ENCODE results near the gene PLD5. TPM values are rescaled to one million over a fixed set of nuclear protein-coding genes. Genes with fewer than 3 reads are reported as not detected.

The PLD5 gene
- total RNA-seq, 1 experiment from 2014 or later, result not detected

DNA sequence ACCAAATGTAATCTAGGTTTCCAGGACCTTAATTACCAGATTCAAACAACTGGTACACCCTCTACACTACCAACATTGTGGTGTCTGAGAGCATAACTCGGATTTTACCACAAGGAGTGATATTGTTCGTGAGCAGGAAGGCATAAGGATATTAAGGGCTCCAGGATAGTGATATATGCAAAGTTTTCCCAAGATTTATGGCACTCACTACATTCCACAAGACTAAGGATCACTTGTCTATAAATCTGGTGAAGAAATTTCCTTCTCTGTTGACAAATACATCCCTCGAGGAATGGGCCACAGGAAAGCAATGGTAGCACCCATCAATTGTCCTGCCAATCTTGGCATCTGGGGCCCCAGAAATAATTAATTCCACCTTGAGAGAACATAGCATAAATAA, 43.1 kb upstream of the PLD5 start:
- no peak for ATAC-seq
- Histone ChIP-seq H3F3A (ENCODE audit: low read length, unreplicated experiment) (no peaks in the 10 kb centered on the region), H3K36me3 (ENCODE audit: low read depth, low read length) (no peaks in the 10 kb centered on the region), H3K4me3 (ENCODE audit: low read length) (no peak overlapping the region), H3K9ac (ENCODE audit: low read length) (no peak overlapping the region), H3K9me2 (replicated peaks; ENCODE audit: low read length) (no peaks in the 10 kb centered on the region), H3K27ac (ENCODE audit: low read length) (no peak overlapping the region), H3K4me1 (ENCODE audit: insufficient read depth, low read length) (no peaks in the 10 kb centered on the region), H3K4me2 (ENCODE audit: low read length) (no peak overlapping the region), H3K79me2 (ENCODE audit: low read length) (no peaks in the 10 kb centered on the region), H4K20me1 (ENCODE audit: low read length) (no peaks in the 10 kb centered on the region), H3K9me3 (ENCODE audit: low read length) (no peaks in the 10 kb centered on the region), H3K27me3 (ENCODE audit: low read length) (no peaks in the 10 kb centered on the region), H2AFZ (ENCODE audit: low read length) (no peak overlapping the region)
- no peak for DNase-seq
- no TSS peak for BruUV-seq (replicated peaks)
- intact Hi-C loops (cut with micrococcal nuclease), result no loop called here
- ChIA-PET POLR2A (ENCODE audit: unreplicated experiment) (no interaction called here), CTCF (no interaction called here)
- TF ChIP-seq, protein P1, sequence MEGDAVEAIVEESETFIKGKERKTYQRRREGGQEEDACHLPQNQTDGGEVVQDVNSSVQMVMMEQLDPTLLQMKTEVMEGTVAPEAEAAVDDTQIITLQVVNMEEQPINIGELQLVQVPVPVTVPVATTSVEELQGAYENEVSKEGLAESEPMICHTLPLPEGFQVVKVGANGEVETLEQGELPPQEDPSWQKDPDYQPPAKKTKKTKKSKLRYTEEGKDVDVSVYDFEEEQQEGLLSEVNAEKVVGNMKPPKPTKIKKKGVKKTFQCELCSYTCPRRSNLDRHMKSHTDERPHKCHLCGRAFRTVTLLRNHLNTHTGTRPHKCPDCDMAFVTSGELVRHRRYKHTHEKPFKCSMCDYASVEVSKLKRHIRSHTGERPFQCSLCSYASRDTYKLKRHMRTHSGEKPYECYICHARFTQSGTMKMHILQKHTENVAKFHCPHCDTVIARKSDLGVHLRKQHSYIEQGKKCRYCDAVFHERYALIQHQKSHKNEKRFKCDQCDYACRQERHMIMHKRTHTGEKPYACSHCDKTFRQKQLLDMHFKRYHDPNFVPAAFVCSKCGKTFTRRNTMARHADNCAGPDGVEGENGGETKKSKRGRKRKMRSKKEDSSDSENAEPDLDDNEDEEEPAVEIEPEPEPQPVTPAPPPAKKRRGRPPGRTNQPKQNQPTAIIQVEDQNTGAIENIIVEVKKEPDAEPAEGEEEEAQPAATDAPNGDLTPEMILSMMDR (conservative IDR thresholded peaks at IDR 0.05; ENCODE audit: low read depth, low read length), result no peak
- TF ChIP-seq EZH2phosphoT487 (IDR thresholded peaks at IDR 0.05; ENCODE audit: borderline replicate concordance, low read length) (no peak), EZH2 (IDR thresholded peaks at IDR 0.05; ENCODE audit: low read length, unreplicated experiment) (no peak)

DNA sequence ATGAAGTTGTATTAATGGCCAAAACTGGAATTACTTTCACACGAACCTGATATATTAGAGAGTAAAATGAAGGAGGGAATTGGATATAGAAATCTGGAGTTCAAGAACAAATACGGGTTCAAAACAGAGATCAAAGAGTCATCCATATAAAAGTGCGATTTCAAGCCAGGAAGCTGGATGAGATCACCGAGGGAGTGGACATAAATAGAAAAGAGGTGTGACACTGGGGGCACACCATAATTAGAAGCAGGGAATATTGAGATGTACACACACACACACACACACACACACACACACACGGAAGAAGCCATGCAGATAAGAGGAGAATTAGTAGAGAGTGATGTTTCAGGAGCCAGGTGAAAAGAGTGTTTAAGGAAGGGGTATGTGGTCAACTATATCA, 32.3 kb upstream of the PLD5 start:
- H3K4me1 ChIP-seq (ENCODE audit: insufficient read depth, low read length), result no peaks in the 10 kb centered on the region
- no peak for ATAC-seq
- TF ChIP-seq EZH2phosphoT487 (IDR thresholded peaks at IDR 0.05; ENCODE audit: borderline replicate concordance, low read length), result no peak
- TF ChIP-seq, protein P1 (conservative IDR thresholded peaks at IDR 0.05; ENCODE audit: low read depth, low read length), result no peak
- no peaks in the 10 kb centered on the region for H3K79me2 ChIP-seq (ENCODE audit: low read length)
- H2AFZ ChIP-seq (ENCODE audit: low read length), result no peak overlapping the region
- H3K9me3 ChIP-seq (ENCODE audit: low read length), result no peaks in the 10 kb centered on the region
- POLR2A ChIA-PET (ENCODE audit: unreplicated experiment), result no interaction called here
- no peaks in the 10 kb centered on the region for H3F3A ChIP-seq (ENCODE audit: low read length, unreplicated experiment)
- no peak overlapping the region for H3K4me3 ChIP-seq (ENCODE audit: low read length)
- no peaks in the 10 kb centered on the region for H4K20me1 ChIP-seq (ENCODE audit: low read length)
- intact Hi-C loops (cut with micrococcal nuclease), result no loop called here
- H3K36me3 ChIP-seq (ENCODE audit: low read depth, low read length), result no peaks in the 10 kb centered on the region
- DNase-seq, result no peak
- CTCF ChIA-PET, result no interaction called here
- no peak overlapping the region for H3K4me2 ChIP-seq (ENCODE audit: low read length)
- no peak overlapping the region for H3K9ac ChIP-seq (ENCODE audit: low read length)
- no TSS peak for BruUV-seq (replicated peaks)
- no peaks in the 10 kb centered on the region for H3K9me2 ChIP-seq (replicated peaks; ENCODE audit: low read length)
- no peak overlapping the region for H3K27ac ChIP-seq (ENCODE audit: low read length)
- H3K27me3 ChIP-seq (ENCODE audit: low read length), result peaks cover 20% of the 10 kb centered on the region; the same call in 1 of the 2 replicates

DNA sequence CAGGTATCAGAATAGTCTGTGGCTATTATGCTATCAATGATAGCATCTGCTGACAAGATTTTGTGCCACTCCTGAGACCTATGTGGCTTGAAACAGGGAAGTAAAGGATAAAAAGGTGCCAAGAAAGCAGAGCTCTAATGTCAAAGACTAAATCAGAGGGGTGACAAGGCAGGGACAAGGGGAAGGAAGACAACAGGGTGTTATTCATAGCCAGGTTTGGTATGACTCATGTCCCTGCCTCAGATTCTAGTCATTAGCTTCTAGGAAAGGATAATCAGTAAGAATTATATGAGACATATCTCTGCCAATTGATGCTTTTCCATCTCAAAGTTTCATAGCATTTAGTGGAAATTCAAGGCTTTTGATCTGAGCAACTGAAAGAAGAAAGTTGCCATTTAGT, 31.8 kb upstream of the PLD5 start:
- intact Hi-C loops (cut with micrococcal nuclease), result no loop called here
- H3F3A ChIP-seq (ENCODE audit: low read length, unreplicated experiment), result no peaks in the 10 kb centered on the region
- CTCF ChIA-PET, result no interaction called here

More for the DNA sequence above, 31.8 kb upstream of the PLD5 start:
- Histone ChIP-seq H3K9ac (ENCODE audit: low read length) (no peak overlapping the region), H2AFZ (ENCODE audit: low read length) (no peak overlapping the region), H3K27me3 (ENCODE audit: low read length) (peaks cover 20% of the 10 kb centered on the region; the same call in 1 of the 2 replicates), H3K4me2 (ENCODE audit: low read length) (no peak overlapping the region), H3K9me2 (replicated peaks; ENCODE audit: low read length) (no peaks in the 10 kb centered on the region), H3K9me3 (ENCODE audit: low read length) (no peaks in the 10 kb centered on the region), H3K36me3 (ENCODE audit: low read depth, low read length) (no peaks in the 10 kb centered on the region), H3K4me1 (ENCODE audit: insufficient read depth, low read length) (no peaks in the 10 kb centered on the region), H3K4me3 (ENCODE audit: low read length) (no peak overlapping the region), H4K20me1 (ENCODE audit: low read length) (no peaks in the 10 kb centered on the region), H3K79me2 (ENCODE audit: low read length) (no peaks in the 10 kb centered on the region), H3K27ac (ENCODE audit: low read length) (no peak overlapping the region)
- ATAC-seq (no peak), DNase-seq (peak; percentile 41)
- TF ChIP-seq, protein P1 (conservative IDR thresholded peaks at IDR 0.05; ENCODE audit: low read depth, low read length), result no peak
- TF ChIP-seq EZH2phosphoT487 (IDR thresholded peaks at IDR 0.05; ENCODE audit: borderline replicate concordance, low read length) (no peak), EZH2 (IDR thresholded peaks at IDR 0.05; ENCODE audit: low read length, unreplicated experiment) (no peak)
- BruUV-seq (replicated peaks), result no TSS peak
- POLR2A ChIA-PET (ENCODE audit: unreplicated experiment), result no interaction called here

All from PC-3 (cell line).